GM03348 (cell line): Measurements from ENCODE around the gene ITGB3.
A peak's percentile ranks its signal among the peaks of the same experiment; 100 is the strongest.

Source experiments
- DNase-seq: peaks from one replicate; pipeline ENCODE4 v3.0.0; 2012; ENCODE audit warnings: low spot score

ITGB3 gene

GRCh38 chr17:47299239-47299910 is 45.7 kb downstream of the ITGB3 start:
- DNase-seq: no peak

DNA sequence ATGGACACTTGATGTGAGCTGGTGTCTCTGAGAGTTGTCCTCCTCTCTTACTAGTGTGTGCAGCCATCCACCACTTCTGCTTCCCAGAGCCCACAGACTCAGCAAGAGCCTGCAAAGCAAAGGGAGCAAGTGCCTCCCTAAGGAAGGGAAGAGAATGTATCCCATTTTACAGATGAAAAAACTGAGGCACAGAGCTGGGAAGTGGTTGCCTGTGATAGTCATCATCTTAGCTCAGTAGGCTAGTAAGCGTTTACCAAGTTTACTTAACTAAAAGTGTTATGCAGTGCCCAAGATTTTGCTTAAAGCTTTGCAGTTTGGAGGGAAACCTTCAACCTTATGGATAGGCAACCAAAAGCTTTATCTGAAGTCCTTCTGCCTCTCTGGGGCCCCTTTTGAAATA is 47.1 kb downstream of the ITGB3 start:
- no peak for DNase-seq

GRCh38 chr17:47301161-47301560 is 47.5 kb downstream of the ITGB3 start:
- DNase-seq: no peak

DNA sequence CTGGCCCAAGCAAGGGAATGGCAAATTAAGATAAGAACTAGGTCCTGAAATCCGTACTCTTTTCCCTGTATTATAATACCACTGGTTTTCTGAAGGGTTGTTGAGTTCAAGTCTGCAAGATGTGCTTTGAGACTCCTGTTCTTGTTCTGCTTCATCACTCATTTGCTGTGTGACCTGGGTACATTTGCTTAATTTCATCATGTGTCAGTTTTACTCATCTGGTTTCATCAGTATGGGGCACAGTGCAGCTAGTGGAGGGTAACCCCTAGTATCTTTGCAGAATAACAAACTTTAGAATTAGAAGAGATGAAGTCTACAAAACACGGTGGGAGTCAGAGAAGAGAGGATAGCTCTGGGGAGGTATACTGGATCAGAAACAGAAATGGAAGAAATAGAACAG is 48.2 kb downstream of the ITGB3 start:
- DNase-seq: no peak

DNA sequence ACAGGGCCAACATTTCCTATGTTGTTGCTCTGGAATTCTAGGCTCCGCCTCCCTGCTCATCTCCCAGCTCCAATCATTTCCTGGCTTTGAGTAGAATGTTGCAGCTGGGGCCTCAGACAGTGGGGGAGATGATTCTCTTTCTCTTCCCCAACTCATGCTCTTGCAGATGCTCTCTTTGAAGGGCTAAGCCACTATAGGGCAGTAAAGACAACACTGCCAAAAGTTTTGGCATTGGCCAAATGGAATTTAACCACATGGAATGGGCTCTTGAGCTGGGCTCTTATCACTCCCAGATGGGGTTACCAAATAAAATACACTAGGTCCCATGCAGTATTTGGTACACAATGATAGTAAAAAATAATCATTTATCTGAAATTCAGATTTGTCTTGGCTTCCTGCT is 50.6 kb downstream of the ITGB3 start:
- peak; percentile 44 for DNase-seq

DNA sequence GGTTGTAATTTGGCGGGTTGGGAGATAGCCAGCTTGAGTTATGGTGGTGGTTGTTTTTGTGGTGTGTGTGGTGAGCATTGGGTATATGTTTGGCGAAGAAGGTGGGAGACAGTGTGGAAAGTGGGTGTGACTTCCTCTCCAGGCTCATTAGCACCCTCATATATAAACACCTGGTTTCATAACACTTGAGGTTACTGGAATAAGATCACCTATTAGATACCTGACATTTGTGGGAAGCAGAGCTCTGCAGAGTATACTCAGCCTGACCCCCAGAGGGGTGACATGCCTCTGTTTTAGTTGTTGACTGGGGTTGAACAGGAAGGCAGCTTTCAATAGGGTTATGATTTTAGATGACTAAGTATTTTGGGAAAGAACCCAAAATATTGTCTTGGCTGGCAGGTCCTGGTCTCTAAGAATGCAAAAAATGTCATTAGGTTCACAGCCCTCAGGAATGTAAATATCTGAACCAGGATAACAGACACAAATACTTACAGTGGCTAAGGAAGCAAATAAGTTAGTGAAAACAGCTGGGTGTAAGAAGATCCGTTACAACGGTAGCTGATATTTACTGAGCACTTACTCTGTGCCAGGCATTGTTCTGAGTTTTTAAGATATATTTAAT is 51.8 kb downstream of the ITGB3 start:
- peak; percentile 84 for DNase-seq

DNA sequence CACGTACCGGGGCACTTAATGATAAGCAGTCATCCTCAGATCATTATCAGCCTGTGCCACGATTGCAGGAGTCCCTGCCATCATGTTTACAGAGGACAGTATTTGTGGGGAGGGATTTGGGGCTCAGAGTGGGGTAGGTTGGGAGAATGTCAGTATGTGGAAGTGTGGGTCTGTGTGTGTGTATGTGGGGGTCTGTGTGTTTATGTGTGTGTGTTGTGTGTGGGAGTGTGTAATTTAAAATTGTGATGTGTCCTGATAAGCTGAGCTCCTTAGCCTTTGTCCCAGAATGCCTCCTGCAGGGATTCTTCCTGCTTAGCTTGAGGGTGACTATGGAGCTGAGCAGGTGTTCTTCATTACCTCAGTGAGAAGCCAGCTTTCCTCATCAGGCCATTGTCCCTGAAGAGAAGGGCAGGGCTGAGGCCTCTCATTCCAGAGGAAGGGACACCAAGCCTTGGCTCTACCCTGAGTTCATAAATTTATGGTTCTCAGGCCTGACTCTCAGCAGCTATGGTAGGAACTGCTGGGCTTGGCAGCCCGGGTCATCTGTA is 56.6 kb downstream of the ITGB3 start:
- DNase-seq: no peak

GRCh38 chr17:47311420-47311819 is 57.8 kb downstream of the ITGB3 start:
- DNase-seq: no peak

DNA sequence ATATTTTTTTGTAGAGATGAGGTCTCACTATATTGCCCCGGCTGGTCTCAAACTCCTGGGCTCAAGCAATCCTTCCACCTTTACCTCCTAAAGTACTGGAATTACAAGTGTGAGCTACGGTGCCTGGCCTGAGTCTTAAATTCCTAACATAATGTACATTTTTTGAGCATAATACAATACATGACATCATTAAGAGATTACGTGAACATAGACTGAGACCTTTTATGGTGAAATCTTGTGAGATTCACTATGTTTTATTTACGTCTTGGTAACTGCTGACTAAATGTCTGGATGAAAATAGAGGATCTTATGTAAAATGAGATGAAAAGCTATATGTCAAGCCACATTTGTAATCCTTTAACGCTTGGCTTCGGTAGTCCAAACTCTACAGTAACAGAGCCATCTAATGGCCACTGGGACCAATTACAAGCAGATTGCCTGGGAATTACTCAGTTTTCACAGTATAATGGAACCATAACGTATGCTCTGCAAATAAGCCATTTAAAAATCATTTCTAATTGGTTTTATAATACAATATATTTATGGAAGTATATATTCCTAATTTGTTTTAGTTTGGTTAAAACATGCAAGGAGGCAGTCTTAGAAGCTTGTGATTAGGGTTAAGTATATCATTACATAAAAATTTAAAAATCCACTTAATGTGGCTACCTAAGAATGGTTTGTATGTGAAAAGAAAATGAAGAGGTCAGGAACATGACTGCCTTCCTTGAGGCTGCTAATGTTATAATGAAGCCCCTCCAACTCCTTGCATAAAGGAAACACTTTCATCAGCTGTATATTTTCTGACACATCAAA is 62.0 kb downstream of the ITGB3 start:
- peak; percentile 67 for DNase-seq

DNA sequence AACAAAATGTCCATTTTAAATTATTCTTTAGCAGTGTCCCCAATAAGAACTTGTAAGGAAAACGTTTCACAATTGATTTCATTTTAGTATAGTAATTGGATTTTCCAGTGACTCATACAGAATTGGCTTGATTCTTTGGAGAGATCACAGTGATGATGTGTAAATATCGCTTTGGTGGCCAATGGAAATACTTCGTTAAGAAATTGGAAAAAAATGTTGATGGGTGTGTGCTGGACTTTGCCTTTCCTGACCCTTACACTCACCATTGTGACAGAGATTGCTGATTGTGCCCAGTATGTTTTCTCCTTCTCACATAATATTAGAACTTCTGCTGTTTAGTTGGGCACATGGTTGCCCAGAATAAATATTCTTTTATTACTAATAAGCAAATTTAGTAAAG is 62.7 kb downstream of the ITGB3 start:
- peak; percentile 55 for DNase-seq

- peak; percentile 31 for DNase-seq
Observed at GRCh38 chr17:47317119-47317518, 63.5 kb downstream of the ITGB3 start.

- no peak for DNase-seq
Observed at GRCh38 chr17:47318197-47318918, 64.7 kb downstream of the ITGB3 start.

GRCh38 chr17:47320879-47321502 is 67.4 kb downstream of the ITGB3 start:
- no peak for DNase-seq

GRCh38 chr17:47323382-47324223 is 70.0 kb downstream of the ITGB3 start, which contains the start of gene EFCAB13:
Gene EFCAB13 (plus strand): TSS chr17:47323955. CDS start chr17:47328354, 4,399 bp downstream.
- peak; percentile 96 for DNase-seq

GRCh38 chr17:47324224-47325020 is 70.8 kb downstream of the ITGB3 start:
- DNase-seq: peak; percentile 54

DNA sequence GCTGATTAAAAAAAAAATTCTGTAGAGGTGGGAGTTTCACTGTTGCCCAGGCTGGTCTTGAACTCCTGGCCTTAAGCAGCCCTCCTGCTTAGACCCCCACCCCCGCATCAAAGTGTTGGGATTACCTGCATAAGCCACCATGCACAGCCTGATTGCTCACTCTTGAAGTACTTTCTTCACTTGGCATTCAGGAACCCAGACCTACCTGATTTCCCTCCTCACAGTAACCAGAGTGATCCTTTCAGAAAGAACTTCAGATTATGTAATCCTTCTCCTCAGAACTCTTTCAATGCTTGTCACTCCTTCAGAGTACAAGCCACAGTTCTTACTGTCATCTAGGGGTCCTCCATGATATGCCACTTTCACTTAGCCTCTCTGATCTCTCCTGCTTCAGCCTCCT is 71.5 kb downstream of the ITGB3 start:
- DNase-seq: no peak

DNA sequence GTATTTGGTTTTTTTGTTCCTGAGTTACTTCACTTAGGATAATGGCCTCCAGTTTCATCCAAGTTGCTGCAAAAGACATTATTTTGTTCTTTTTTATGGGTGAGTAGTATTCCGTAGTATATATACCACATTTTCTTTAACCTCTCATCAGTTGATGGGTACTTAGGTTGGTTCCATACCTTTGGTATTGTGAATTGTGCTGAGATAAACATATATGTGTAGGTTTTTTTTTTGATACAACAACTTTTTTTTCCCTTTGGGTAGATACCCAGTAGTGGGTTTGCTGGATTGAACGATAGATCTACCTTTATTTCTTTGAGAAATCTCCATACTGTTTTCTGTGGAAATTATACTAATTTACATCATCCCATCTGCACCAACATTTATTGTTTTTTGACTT is 76.9 kb downstream of the ITGB3 start:
- DNase-seq: no peak

GRCh38 chr17:47332287-47332686 is 78.7 kb downstream of the ITGB3 start:
- DNase-seq: no peak

DNA sequence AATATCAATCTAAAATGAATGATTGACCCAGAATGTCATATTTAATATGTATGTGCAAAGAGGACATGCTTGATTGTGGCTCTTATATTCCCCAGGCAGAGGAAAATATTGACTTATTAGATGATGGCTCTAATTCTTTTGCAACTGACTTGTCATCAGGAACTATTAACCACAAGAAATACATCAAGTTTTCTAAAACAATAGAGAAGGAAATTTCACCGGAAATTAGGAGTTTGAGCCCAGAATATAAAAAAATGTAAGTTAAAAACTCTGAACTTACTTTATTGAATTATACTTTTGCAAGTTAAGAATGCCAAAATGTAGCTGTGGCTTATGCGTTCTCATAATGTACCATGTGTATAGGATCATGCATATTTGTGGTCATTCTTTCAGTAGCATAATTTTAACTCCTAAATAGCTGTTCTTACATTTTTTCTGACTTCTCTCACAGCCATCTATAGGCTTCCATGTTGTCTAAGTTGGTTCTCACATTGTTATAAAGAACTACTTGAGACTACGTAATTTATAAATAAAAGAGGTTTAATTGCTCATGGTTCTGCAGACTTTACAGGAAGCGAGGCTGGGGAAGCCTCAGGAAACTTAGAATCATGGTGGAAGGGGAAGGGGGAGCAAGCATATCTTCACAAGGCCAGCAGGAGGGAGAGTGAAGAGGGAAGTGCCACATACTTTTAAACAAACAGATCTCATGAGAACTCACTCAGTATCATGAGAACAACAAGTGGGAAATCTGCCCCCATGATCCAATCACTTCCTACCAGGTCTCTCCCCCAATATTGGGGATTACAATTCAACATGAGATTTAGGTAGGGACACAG is 81.7 kb downstream of the ITGB3 start:
- DNase-seq: no peak
